Measurements from ENCODE around the gene TMEM273. TPM values are rescaled to one million over a fixed set of nuclear protein-coding genes. Genes with fewer than 3 reads are reported as not detected.

Gene TMEM273
- total RNA-seq, 1 donor from 2014 or later: 16.2 TPM

DNA sequence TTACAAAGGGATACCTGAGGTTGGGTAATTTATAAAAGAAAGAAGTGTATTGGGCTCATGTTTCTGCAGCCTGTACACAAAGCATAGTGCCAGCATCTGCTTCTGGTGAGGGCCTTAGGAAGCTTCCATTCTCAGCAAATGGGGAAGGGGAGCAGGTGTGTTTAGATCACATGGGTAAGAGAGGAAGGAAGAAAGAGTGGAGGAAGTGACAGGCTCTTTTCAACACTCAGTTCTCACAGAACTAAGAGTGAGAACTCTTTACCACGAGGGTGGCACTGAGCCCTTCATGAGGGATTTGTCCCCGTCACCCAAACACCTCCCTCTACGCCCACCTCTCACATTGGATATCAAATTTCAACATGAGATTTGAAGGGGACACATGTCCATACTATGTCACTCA is 53.9 kb downstream of the TMEM273 start:
- intact Hi-C loops (cut with micrococcal nuclease): no loop called here
- Mint-ChIP-seq H3K9me3 (no peaks in the 10 kb centered on the region), H3K27ac (no peak overlapping the region), H3K4me3 (no peak overlapping the region), H3K27me3 (ENCODE audit: insufficient read depth) (peaks cover 8% of the 10 kb centered on the region), H3K36me3 (ENCODE audit: low read depth) (no peaks in the 10 kb centered on the region), H3K4me1 (ENCODE audit: low read depth) (no peaks in the 10 kb centered on the region)
- DNase-seq (ENCODE audit: low spot score): no peak

DNA sequence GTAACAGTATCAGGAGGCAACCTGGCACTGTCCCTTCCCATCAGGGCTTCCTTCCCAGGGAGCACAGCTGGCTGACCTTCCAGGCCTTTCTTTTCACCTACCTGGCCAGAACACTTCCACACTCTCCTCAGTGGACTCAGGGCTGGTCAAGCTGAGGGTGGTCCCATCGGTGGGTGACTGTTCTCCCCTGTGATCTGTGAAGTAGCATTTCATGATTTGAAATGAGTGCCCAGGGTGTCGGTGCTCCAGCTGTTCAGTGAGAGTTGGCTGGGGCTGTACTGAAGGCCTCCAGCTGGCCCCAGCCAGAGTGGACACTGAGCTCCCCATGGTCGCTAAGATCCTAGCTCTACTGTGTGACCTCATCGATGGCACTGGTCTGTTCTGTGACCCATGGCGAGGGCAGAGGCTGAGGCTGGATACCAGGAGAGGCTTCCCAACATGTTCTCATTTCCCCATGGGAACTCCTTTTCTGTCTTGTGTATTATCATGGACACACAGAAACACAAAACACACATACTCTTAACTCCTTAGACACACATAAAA is 54.4 kb downstream of the TMEM273 start, which contains the start of gene FAM170B:
Gene FAM170B (minus strand): TSS at position 316 of the 543 bp plus-strand sequence. CDS start 103 bp downstream, at position 213.
- Mint-ChIP-seq H3K4me1 (ENCODE audit: low read depth) (no peaks in the 10 kb centered on the region), H3K36me3 (ENCODE audit: low read depth) (no peaks in the 10 kb centered on the region), H3K9me3 (no peaks in the 10 kb centered on the region), H3K4me3 (no peak within 1 kb of the TSS), H3K27me3 (ENCODE audit: insufficient read depth) (peaks cover 8% of the 10 kb centered on the region), H3K27ac (no peak within 1 kb of the TSS)
- intact Hi-C loops (cut with micrococcal nuclease): no loop called here
- no peak for DNase-seq (ENCODE audit: low spot score)

DNA sequence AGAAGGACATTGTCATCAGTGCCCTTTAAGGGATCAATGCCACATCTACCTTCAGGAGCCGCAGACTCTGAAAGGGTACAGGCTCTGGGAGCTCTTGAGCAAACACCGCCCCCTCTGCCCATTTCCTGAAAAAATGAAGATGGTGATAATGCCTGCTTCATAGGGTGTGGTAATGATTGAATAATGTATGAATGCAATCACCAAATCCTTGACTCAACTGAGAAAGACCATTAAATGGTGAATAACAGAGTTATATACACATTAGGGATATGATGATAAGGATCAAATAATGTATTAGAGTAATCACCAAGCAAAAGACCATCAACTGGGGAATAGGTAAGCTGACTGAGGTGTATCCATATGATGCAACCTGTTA is 55.8 kb downstream of the TMEM273 start:
- Mint-ChIP-seq H3K4me1 (ENCODE audit: low read depth) (no peaks in the 10 kb centered on the region), H3K36me3 (ENCODE audit: low read depth) (no peaks in the 10 kb centered on the region), H3K9me3 (no peaks in the 10 kb centered on the region), H3K27me3 (ENCODE audit: insufficient read depth) (peaks cover 10% of the 10 kb centered on the region), H3K27ac (no peak overlapping the region), H3K4me3 (no peak overlapping the region)
- intact Hi-C loops (cut with micrococcal nuclease): no loop called here
- no peak for DNase-seq (ENCODE audit: low spot score)

DNA sequence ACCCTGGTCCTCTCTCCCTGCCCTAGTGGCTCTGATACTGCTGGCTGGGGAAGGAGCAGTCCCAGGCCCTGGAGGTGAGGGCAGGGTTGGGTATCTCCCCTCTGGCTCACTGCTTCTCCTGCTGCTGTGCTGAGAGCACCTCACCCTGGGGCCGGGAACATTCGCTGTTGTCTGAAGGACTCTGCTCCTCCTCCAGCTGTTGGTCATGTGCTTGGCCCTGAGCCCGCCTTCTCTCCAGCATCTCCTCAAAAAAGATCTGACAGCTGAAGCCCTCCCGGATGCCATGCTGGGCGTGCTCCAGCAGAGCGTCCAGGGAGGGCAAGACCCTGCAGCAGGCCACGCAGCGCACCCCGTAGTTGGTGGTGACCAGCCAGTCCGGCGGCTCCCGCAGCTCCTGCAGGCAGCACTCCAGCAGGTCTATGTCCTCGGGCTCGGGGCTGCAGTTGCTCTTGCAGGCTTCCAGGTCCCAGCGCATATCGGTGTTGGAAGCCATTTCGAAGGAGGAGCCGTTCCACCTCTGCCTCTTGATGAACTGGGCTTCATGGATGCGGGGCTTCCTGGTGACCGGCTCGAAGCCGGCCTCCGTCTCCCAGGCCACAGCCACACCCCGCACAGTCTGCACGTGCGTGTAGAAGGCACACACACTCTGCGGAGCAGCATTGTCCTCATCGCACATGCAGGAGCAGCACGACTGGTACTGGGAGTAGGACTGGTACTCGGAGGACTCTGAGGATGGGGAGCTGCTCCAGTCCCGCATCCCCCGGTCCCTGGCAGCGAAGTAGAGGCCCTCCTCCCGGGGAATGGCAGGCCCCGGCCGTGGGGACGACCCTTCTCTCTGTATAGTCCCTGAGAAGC is 56.5 kb downstream of the TMEM273 start:
- Mint-ChIP-seq H3K4me3 (no peak overlapping the region), H3K36me3 (ENCODE audit: low read depth) (no peaks in the 10 kb centered on the region)

DNA sequence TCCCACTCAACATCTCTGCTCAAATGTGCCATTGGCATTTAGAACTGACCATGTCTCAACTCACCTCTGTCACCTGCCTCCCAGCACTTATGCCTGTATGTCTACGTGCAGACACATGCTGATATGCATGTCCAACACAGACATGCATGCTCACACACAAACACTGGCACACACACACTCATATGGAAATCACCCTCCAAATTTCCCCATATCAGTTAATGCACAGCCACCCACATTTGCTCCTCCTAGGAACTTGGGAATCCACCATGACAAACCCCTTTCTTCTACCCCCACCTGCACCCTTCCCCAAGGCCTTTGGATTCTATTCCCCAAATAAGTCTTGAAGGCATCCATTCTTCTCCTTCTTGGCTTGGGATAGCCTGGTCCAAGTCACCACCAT is 58.8 kb downstream of the TMEM273 start:
- Mint-ChIP-seq H3K9me3 (no peaks in the 10 kb centered on the region), H3K36me3 (ENCODE audit: low read depth) (no peaks in the 10 kb centered on the region), H3K4me3 (no peak overlapping the region), H3K4me1 (ENCODE audit: low read depth) (no peaks in the 10 kb centered on the region), H3K27me3 (ENCODE audit: insufficient read depth) (peaks cover 9% of the 10 kb centered on the region), H3K27ac (no peak overlapping the region)
- no peak for DNase-seq (ENCODE audit: low spot score)
- intact Hi-C loops (cut with micrococcal nuclease): no loop called here

More for the DNA sequence above, 56.5 kb downstream of the TMEM273 start:
- Mint-ChIP-seq H3K4me1 (ENCODE audit: low read depth) (no peaks in the 10 kb centered on the region), H3K27me3 (ENCODE audit: insufficient read depth) (peaks cover 9% of the 10 kb centered on the region), H3K27ac (no peak overlapping the region), H3K9me3 (no peaks in the 10 kb centered on the region)
- intact Hi-C loops (cut with micrococcal nuclease): no loop called here
- DNase-seq (ENCODE audit: low spot score): no peak

DNA sequence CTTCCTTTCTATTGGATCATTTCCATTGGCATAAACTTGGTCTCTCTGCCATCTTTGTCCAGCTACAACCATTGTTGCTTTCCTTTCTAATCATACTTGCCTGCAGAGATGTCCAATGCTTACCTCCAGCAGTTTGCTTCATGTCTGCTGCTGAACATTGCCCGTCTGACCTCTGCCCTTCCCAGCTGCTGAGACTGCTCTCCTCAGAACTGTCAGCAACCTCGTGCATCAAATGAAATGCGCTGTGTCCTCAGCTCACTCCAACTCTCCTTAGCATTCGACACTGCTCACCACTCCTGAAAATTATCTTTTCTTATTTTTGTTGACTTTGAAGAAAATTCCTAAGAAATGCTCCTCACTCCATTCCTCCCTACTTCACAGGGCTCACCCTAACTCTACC is 59.3 kb downstream of the TMEM273 start:
- H3K4me1 Mint-ChIP-seq (ENCODE audit: low read depth): no peaks in the 10 kb centered on the region
- DNase-seq (ENCODE audit: low spot score): no peak

DNA sequence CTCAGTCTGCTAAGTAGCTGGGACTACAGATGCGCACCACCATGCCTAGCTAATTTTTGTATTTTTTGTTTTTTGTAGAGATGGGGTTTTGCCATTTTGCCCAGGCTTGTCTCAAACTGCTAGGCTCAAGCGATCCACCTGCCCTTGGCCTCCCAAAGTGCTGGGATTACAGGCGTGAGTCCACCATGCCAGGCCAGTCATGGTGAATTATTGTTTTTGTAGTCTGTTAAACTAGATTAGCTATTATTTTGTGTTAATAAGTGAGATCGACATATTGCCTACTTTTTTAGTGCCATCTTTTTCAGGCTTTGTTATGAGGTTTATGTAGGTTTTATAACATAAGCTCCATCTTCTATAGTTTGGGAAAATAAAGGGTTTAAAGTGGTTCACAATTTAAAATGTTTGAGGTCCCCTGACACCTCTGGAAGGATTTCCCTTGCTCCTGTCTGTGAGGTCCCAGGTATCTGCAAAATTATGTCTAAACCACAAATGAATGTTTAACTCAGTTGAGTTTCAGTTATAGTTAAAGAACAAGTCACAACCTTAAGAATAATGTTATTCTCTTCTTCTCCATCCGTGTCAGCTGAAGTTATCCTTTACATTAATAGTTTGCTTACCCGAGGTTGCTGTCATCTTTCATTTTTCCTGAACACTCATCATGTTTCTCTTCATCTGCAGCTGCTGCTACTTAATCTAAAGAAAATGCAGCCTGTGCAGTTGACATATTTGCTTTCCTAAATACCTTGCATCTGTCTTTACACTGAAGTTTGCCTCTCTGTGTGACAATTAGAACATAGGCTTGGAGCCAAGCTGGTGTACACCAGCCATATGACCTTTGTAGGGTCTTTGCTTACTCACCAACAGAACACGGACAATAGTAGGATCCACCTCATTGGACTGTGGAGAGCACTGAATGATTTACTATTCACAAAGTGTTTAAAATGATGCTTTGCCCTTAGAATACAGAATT is 63.9 kb downstream of the TMEM273 start:
- H3K9me3 Mint-ChIP-seq: no peaks in the 10 kb centered on the region
- H3K4me3 Mint-ChIP-seq: no peak overlapping the region
- H3K27me3 Mint-ChIP-seq (ENCODE audit: insufficient read depth): peaks cover 15% of the 10 kb centered on the region

More for the DNA sequence above, 59.3 kb downstream of the TMEM273 start:
- intact Hi-C loops (cut with micrococcal nuclease): no loop called here
- H3K27ac Mint-ChIP-seq: no peak overlapping the region
- H3K27me3 Mint-ChIP-seq (ENCODE audit: insufficient read depth): peaks cover 7% of the 10 kb centered on the region
- H3K4me3 Mint-ChIP-seq: no peak overlapping the region
- H3K36me3 Mint-ChIP-seq (ENCODE audit: low read depth): no peaks in the 10 kb centered on the region
- H3K9me3 Mint-ChIP-seq: no peaks in the 10 kb centered on the region

DNA sequence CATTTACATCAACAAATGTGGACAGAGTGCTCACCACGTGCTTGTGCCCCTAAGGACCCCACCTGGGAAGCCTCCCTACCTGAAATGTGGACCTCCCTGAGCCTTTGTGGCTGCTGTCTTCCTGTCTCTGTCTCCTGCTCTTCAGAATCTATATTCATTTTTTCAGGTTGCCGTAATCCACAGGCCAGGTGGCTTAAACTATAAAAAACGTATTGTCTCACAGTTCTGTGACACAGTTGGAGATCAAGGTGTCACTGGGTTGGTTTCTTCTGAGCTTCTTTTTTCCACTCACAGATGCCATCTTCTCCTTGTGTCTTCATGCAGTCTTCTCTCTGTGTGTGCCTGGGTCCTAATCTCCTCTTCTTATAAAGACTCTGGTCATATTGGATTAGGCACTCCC is 67.3 kb downstream of the TMEM273 start:
- intact Hi-C loops (cut with micrococcal nuclease): no loop called here
- no peaks in the 10 kb centered on the region for H3K9me3 Mint-ChIP-seq
- H3K4me1 Mint-ChIP-seq (ENCODE audit: low read depth): peaks cover 6% of the 10 kb centered on the region
- no peak overlapping the region for H3K27ac Mint-ChIP-seq
- no peaks in the 10 kb centered on the region for H3K36me3 Mint-ChIP-seq (ENCODE audit: low read depth)
- H3K27me3 Mint-ChIP-seq (ENCODE audit: insufficient read depth): peaks cover 28% of the 10 kb centered on the region
- no peak for DNase-seq (ENCODE audit: low spot score)
- no peak overlapping the region for H3K4me3 Mint-ChIP-seq

More for the DNA sequence above, 63.9 kb downstream of the TMEM273 start:
- intact Hi-C loops (cut with micrococcal nuclease): no loop called here
- Mint-ChIP-seq H3K27ac (no peak overlapping the region), H3K36me3 (ENCODE audit: low read depth) (no peaks in the 10 kb centered on the region), H3K4me1 (ENCODE audit: low read depth) (no peaks in the 10 kb centered on the region)
- no peak for DNase-seq (ENCODE audit: low spot score)

DNA sequence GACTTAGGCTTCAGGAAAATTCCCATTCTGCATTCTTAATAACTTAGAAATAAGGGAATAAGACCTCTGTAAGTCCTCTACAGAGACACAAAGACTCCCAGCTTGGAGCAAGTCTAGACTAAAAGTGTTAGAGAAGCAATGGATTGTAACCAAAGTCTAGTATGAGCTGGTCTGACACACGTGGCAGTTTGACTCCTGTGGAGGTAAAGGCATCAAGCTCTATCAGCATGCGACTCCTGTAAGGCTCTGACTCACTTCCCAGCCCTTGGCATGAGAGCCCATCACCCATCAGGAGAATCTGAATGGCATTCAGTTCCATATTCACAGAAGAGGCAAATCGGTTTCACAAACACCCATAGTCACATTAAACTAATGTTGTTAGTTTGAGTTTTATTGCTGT is 68.4 kb downstream of the TMEM273 start:
- Mint-ChIP-seq H3K4me1 (ENCODE audit: low read depth) (peaks cover 7% of the 10 kb centered on the region), H3K27me3 (ENCODE audit: insufficient read depth) (peaks cover 34% of the 10 kb centered on the region), H3K36me3 (ENCODE audit: low read depth) (no peaks in the 10 kb centered on the region), H3K9me3 (no peaks in the 10 kb centered on the region), H3K27ac (no peak overlapping the region), H3K4me3 (no peak overlapping the region)
- no peak for DNase-seq (ENCODE audit: low spot score)
- intact Hi-C loops (cut with micrococcal nuclease): no loop called here

DNA sequence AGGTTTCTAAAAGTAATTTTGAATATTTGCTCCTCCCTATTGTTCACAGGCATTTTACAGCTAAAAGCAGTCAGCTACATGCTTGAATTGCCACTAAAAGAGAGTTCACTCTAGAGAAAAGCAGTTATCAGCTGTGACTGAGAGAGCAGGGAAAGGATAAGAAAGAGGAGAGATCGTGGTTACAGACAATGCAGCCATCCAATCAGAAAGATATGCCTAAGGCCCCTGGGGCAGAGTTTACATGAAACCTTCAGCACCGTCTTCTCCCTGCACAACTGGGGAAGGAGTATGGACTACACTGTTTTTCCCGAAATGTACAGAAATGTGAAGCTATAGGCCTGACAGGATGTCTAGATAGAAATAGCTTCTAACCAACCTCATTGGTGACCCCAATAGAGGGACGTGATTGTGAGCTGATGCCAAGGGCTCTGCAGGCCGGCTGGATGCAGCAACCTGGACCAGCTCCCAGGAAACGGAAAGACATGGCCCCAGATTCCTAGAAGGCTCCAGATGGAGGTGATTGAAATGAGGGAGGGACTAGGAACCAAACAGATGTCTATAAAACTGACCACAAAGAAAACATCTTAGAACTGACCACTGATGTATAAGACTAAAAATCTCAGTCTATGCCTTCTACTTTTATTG is 69.6 kb downstream of the TMEM273 start:
- no peaks in the 10 kb centered on the region for H3K36me3 Mint-ChIP-seq (ENCODE audit: low read depth)
- no peak overlapping the region for H3K4me3 Mint-ChIP-seq
- peaks cover 42% of the 10 kb centered on the region for H3K27me3 Mint-ChIP-seq (ENCODE audit: insufficient read depth)
- intact Hi-C loops (cut with micrococcal nuclease): no loop called here
- H3K27ac Mint-ChIP-seq: no peak overlapping the region
- no peaks in the 10 kb centered on the region for H3K9me3 Mint-ChIP-seq
- H3K4me1 Mint-ChIP-seq (ENCODE audit: low read depth): peaks cover 7% of the 10 kb centered on the region
- no peak for DNase-seq (ENCODE audit: low spot score)

DNA sequence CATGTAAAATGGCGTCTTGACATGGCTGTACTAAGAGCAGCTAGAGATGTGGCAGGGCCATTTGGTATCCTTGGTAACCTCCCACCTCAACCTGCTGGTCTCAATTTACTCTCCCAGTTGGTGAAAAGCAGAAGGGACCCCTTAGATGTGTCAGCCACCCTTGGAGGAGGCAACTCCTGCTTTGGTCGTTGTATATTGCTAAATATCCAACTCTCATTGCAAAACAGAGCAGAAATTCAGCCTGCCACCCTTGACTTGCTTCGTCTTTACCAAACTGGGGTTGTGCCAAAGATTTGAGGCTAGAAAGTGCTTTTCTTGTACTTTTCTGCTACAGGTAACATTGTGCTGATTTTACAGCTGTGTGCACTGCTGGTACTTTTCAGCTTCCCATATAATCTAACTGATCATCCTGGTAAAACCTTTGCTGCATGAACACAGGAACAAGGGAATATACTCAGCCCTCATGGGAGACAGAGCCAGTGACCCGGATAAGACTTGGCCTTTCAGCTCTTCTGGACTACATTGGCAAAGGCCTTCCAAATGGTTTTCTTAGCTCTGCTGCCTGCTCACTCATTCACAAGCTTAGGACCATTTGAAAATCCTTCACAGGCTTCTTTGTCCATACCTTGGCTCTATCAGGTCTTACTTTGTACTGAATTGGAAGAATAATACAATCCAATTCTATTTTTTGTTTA is 70.7 kb downstream of the TMEM273 start:
- Mint-ChIP-seq H3K27me3 (ENCODE audit: insufficient read depth) (peaks cover 36% of the 10 kb centered on the region), H3K4me1 (ENCODE audit: low read depth) (peaks cover 7% of the 10 kb centered on the region), H3K9me3 (no peaks in the 10 kb centered on the region), H3K36me3 (ENCODE audit: low read depth) (no peaks in the 10 kb centered on the region), H3K27ac (no peak overlapping the region), H3K4me3 (no peak overlapping the region)
- no peak for DNase-seq (ENCODE audit: low spot score)
- intact Hi-C loops (cut with micrococcal nuclease): no loop called here

Measured in activated T-helper 1 cell treated with anti-CD3 and anti-CD28 coated beads, Interleukin-12 subunit alpha, Interleukin-12 subunit beta, Interleukin-2, Interleukin-4 antibody, amounts not matched to agents 30 ng/mL and 10 ng/mL and 1 ng/mL, durations not matched to agents 14 hours and 24 hours and 36 hours (primary cell).